Activated naive CD8-positive, alpha-beta T cell treated with anti-CD3 and anti-CD28 coated beads for 36 hours (primary cell): Measurements from ENCODE around the gene ZNF311. TPM values are rescaled to one million over a fixed set of nuclear protein-coding genes. Genes with fewer than 3 reads are reported as not detected.

ENCODE experiments used
- DNase-seq: peaks from one replicate; pipeline ENCODE4 v3.0.0; 2021
- H3K27ac Mint-ChIP-seq: one replicate; pipeline ENCODE4 v1.8.0; 2022; ENCODE audit warnings: mild to moderate bottlenecking, moderate library complexity, mixed read lengths
- H3K27me3 Mint-ChIP-seq: one replicate; pipeline ENCODE4 v1.8.0; 2022; ENCODE audit warnings: mild to moderate bottlenecking, mixed read lengths
- H3K36me3 Mint-ChIP-seq: one replicate; pipeline ENCODE4 v1.8.0; 2021; ENCODE audit warnings: mild to moderate bottlenecking, mixed read lengths
- H3K4me1 Mint-ChIP-seq: one replicate; pipeline ENCODE4 v1.8.0; 2021; ENCODE audit warnings: mixed read lengths
- H3K4me3 Mint-ChIP-seq: one replicate; pipeline ENCODE4 v1.8.0; 2022; ENCODE audit warnings: mild to moderate bottlenecking, moderate library complexity, mixed read lengths
- H3K9me3 Mint-ChIP-seq: one replicate; pipeline ENCODE4 v1.8.0; 2022; ENCODE audit warnings: mixed read lengths
- total RNA-seq, 2 experiments: library from RNA; stranded (reverse); gene quantifications; one replicate each; pipeline ENCODE4 v1.2.3, GENCODE V29; 2021

Gene ZNF311
- total RNA-seq, 2 experiments from 2014 or later: 1.0 TPM

GRCh38 chr6:28996844-28997510 lies 8.1 kb downstream of the ZNF311 start:
- Mint-ChIP-seq H3K36me3 (peaks cover 4% of the 10 kb centered on the region), H3K27ac (no peak overlapping the region), H3K4me1 (peaks cover 3% of the 10 kb centered on the region), H3K9me3 (no peaks in the 10 kb centered on the region), H3K4me3 (no peak overlapping the region), H3K27me3 (peaks cover 9% of the 10 kb centered on the region)
- DNase-seq: no peak

- no peak overlapping the region for H3K4me3 Mint-ChIP-seq
- peaks cover 9% of the 10 kb centered on the region for H3K27me3 Mint-ChIP-seq
- H3K4me1 Mint-ChIP-seq: peaks cover 3% of the 10 kb centered on the region
- no peak overlapping the region for H3K27ac Mint-ChIP-seq
- peaks cover 4% of the 10 kb centered on the region for H3K36me3 Mint-ChIP-seq
- DNase-seq: no peak
- H3K9me3 Mint-ChIP-seq: no peaks in the 10 kb centered on the region
Observed at GRCh38 chr6:28995093-28995650, 9.9 kb downstream of the ZNF311 start.

GRCh38 chr6:28988536-28989311 lies 16.4 kb downstream of the ZNF311 start:
- DNase-seq: peak; percentile 84
- Mint-ChIP-seq H3K4me1 (peaks cover 16% of the 10 kb centered on the region), H3K27ac (peak overlapping the region; percentile 48), H3K27me3 (peaks cover 42% of the 10 kb centered on the region), H3K36me3 (no peaks in the 10 kb centered on the region), H3K9me3 (no peaks in the 10 kb centered on the region), H3K4me3 (peak overlapping the region; percentile 78)

- H3K36me3 Mint-ChIP-seq: peaks cover 4% of the 10 kb centered on the region
- H3K9me3 Mint-ChIP-seq: peaks cover 3% of the 10 kb centered on the region
- H3K27ac Mint-ChIP-seq: no peak overlapping the region
- DNase-seq: no peak
- H3K27me3 Mint-ChIP-seq: peaks cover 50% of the 10 kb centered on the region
- peaks cover 31% of the 10 kb centered on the region for H3K4me1 Mint-ChIP-seq
- peak overlapping the region; percentile 74 for H3K4me3 Mint-ChIP-seq
Observed at GRCh38 chr6:28985462-28986164, 19.5 kb downstream of the ZNF311 start.

- DNase-seq: no peak
- H3K9me3 Mint-ChIP-seq: peaks cover 3% of the 10 kb centered on the region
- H3K36me3 Mint-ChIP-seq: peaks cover 4% of the 10 kb centered on the region
- no peak overlapping the region for H3K27ac Mint-ChIP-seq
- H3K4me1 Mint-ChIP-seq: peaks cover 39% of the 10 kb centered on the region
- H3K27me3 Mint-ChIP-seq: peaks cover 64% of the 10 kb centered on the region
- H3K4me3 Mint-ChIP-seq: no peak overlapping the region
Observed at GRCh38 chr6:28983838-28984237, 21.3 kb downstream of the ZNF311 start.

- Mint-ChIP-seq H3K27me3 (peaks cover 68% of the 10 kb centered on the region), H3K4me1 (peaks cover 39% of the 10 kb centered on the region), H3K36me3 (peaks cover 4% of the 10 kb centered on the region), H3K4me3 (peak overlapping the region; percentile 84), H3K9me3 (peaks cover 3% of the 10 kb centered on the region), H3K27ac (peak overlapping the region; percentile 30)
- no peak for DNase-seq
Observed at GRCh38 chr6:28982476-28983266, 22.4 kb downstream of the ZNF311 start.

GRCh38 chr6:28981833-28982475 lies 23.2 kb downstream of the ZNF311 start:
- Mint-ChIP-seq H3K27ac (peak overlapping the region; percentile 92), H3K27me3 (peaks cover 71% of the 10 kb centered on the region), H3K36me3 (peaks cover 4% of the 10 kb centered on the region)

GRCh38 chr6:28981431-28981832 lies 23.7 kb downstream of the ZNF311 start:
- peaks cover 71% of the 10 kb centered on the region for H3K27me3 Mint-ChIP-seq
- H3K4me1 Mint-ChIP-seq: peaks cover 45% of the 10 kb centered on the region
- peak overlapping the region; percentile 92 for H3K27ac Mint-ChIP-seq
- H3K36me3 Mint-ChIP-seq: peaks cover 4% of the 10 kb centered on the region
- H3K9me3 Mint-ChIP-seq: peaks cover 3% of the 10 kb centered on the region
- H3K4me3 Mint-ChIP-seq: peak overlapping the region; percentile 84
- peak; percentile 72 for DNase-seq

More at GRCh38 chr6:28981833-28982475, 23.2 kb downstream of the ZNF311 start:
- H3K4me3 Mint-ChIP-seq: peak overlapping the region; percentile 84
- peaks cover 3% of the 10 kb centered on the region for H3K9me3 Mint-ChIP-seq
- peaks cover 43% of the 10 kb centered on the region for H3K4me1 Mint-ChIP-seq
- DNase-seq: peak; percentile 66

- H3K27ac Mint-ChIP-seq: peak overlapping the region; percentile 71
- H3K4me1 Mint-ChIP-seq: peaks cover 43% of the 10 kb centered on the region
- peaks cover 4% of the 10 kb centered on the region for H3K36me3 Mint-ChIP-seq
- peak overlapping the region; percentile 84 for H3K4me3 Mint-ChIP-seq
- DNase-seq: peak; percentile 68
- H3K27me3 Mint-ChIP-seq: peaks cover 68% of the 10 kb centered on the region
- H3K9me3 Mint-ChIP-seq: peaks cover 3% of the 10 kb centered on the region
Observed at GRCh38 chr6:28980852-28981430, 24.2 kb downstream of the ZNF311 start.

- no peak overlapping the region for H3K27ac Mint-ChIP-seq
- H3K9me3 Mint-ChIP-seq: peaks cover 3% of the 10 kb centered on the region
- no peak for DNase-seq
- H3K4me1 Mint-ChIP-seq: peaks cover 39% of the 10 kb centered on the region
- peak overlapping the region; percentile 84 for H3K4me3 Mint-ChIP-seq
- H3K27me3 Mint-ChIP-seq: peaks cover 62% of the 10 kb centered on the region
- peaks cover 4% of the 10 kb centered on the region for H3K36me3 Mint-ChIP-seq
Observed at GRCh38 chr6:28980137-28980851, 24.8 kb downstream of the ZNF311 start.

- no peak for DNase-seq
- Mint-ChIP-seq H3K9me3 (peaks cover 3% of the 10 kb centered on the region), H3K27ac (no peak overlapping the region), H3K36me3 (peaks cover 4% of the 10 kb centered on the region), H3K27me3 (peaks cover 56% of the 10 kb centered on the region), H3K4me1 (peaks cover 37% of the 10 kb centered on the region), H3K4me3 (no peak overlapping the region)
Observed at GRCh38 chr6:28979679-28980078, 25.4 kb downstream of the ZNF311 start.

GRCh38 chr6:28978959-28979561 lies 26.1 kb downstream of the ZNF311 start:
- H3K27ac Mint-ChIP-seq: no peak overlapping the region
- peaks cover 58% of the 10 kb centered on the region for H3K27me3 Mint-ChIP-seq

GRCh38 chr6:28978133-28978491 lies 27.0 kb downstream of the ZNF311 start:
- H3K27me3 Mint-ChIP-seq: peaks cover 50% of the 10 kb centered on the region
- H3K27ac Mint-ChIP-seq: no peak overlapping the region
- H3K36me3 Mint-ChIP-seq: peaks cover 4% of the 10 kb centered on the region
- no peak for DNase-seq
- peak overlapping the region; percentile 70 for H3K4me3 Mint-ChIP-seq
- H3K9me3 Mint-ChIP-seq: peaks cover 3% of the 10 kb centered on the region
- H3K4me1 Mint-ChIP-seq: peaks cover 37% of the 10 kb centered on the region

More at GRCh38 chr6:28978959-28979561, 26.1 kb downstream of the ZNF311 start:
- H3K4me1 Mint-ChIP-seq: peaks cover 37% of the 10 kb centered on the region
- H3K36me3 Mint-ChIP-seq: peaks cover 4% of the 10 kb centered on the region
- H3K4me3 Mint-ChIP-seq: no peak overlapping the region
- DNase-seq: no peak
- H3K9me3 Mint-ChIP-seq: peaks cover 3% of the 10 kb centered on the region
